T-helper 22 cell (primary cell): ENCODE results near the gene PSMA3.
A peak's percentile ranks its signal among the peaks of the same experiment; 100 is the strongest.

Source experiments
- DNase-seq: peaks from one replicate; pipeline ENCODE4 v3.0.0-alpha.2; 2020; ENCODE audit warnings: low read depth

PSMA3 gene

GRCh38 chr14:58272588-58273372 lies 28.1 kb downstream of the PSMA3 start:
- DNase-seq, result no peak

GRCh38 chr14:58274881-58275280 lies 30.2 kb downstream of the PSMA3 start:
- no peak for DNase-seq

DNA sequence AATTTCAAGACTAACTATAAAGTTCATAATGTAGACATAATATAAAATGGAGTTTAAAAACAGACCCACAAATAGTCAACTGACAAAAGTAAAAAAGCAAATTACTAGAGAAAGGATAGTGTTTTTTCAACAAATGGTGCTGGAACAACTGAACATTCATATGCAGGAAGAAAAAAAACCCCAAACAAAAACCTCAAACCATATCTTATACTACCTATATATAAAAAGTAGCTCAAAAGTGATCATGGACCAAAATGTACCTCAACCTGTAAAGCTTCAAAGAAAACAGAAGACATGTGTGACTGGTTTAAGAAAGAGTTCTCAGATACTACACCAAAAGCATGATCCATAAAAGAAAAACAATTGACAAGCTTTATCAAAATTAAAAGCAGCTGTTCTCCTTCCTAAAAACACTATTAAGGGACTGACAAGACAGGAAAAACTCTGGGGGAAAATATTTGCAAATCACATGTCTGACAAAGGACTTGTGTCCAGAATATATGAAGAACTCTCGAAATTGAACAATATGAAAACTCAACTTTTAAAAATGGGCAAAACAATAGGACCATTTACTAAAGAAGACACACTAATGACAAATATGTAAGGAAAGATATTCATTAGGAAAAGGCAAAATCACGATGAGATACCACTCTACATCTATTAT lies 31.0 kb downstream of the PSMA3 start:
- DNase-seq, result no peak

GRCh38 chr14:58276208-58276607 lies 31.6 kb downstream of the PSMA3 start:
- DNase-seq, result no peak

DNA sequence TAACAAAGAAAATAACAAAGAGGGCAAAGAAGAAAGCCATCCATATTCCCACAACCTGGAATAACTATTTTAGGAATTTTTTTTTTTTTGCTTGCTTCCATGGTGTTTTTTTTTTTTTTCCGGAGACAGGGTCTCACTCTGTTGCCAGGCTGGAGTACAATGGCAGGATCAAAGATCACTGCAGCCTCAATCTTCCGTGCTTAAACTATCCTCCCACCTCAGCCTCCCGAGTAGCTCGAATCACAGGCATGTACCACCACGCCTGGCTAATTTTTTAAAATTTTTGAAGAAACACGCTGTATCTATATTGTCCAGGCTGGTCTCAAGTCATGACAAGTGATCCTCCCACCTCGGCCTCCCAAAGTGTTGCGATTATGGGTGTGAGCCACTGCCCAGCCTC lies 33.5 kb downstream of the PSMA3 start:
- no peak for DNase-seq

- DNase-seq, result no peak
Observed at GRCh38 chr14:58280954-58281787, 36.5 kb downstream of the PSMA3 start.

DNA sequence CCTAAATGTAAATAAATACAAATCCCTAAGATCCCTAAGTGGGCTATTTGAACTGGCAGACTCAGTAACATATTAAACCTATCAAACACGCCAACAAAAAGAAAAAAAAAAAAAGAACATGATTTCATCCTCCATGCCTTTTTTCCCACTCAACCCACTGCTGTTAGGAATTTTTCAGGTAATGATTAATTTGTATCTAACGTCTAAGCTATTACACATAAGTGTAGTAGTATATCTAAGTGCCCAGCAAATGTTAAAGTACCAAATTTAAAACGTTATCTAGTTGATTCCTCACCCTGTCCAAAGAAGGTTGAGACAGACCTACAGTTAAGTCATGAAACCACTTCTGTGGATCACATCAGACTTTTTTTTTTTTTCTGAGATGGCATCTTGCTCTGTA lies 37.3 kb downstream of the PSMA3 start:
- no peak for DNase-seq

GRCh38 chr14:58282925-58283593 lies 38.4 kb downstream of the PSMA3 start:
- no peak for DNase-seq

DNA sequence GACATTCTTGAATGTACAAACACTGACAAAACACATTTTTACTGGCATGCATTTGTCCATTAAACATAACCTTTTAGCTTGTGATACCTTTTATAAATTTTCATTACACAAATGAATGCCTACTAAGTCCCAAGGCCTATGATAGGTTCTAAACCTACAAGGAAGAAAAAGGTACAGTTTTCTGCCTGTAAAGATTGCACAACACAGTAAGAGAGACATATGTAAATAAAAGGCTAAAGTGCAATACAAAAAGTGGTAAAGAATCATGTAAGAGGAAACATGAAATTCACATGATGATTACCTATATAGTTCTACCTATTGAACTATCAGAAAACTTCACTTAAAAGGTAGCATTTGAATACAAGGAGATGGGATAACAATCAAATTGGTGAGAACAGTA lies 39.1 kb downstream of the PSMA3 start:
- DNase-seq, result no peak

DNA sequence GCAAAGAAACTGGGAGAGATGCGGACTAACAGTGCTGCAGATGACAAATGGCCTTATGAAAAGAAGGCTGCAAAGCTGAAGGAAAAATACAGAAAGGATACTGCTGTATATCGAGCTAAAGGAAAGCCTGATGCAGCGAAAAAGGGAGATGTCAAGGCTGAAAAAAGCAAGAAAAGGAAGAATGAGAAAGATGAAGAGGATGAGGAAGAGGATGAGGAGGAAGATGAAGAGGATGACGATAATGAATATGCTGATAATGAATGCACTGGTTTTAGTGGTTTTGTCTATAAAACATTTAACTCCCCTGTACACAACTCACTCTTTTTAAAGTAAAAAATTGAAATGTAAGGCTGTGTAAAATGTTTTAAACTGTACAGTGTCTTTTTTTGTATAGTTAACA lies 40.5 kb downstream of the PSMA3 start:
- no peak for DNase-seq

DNA sequence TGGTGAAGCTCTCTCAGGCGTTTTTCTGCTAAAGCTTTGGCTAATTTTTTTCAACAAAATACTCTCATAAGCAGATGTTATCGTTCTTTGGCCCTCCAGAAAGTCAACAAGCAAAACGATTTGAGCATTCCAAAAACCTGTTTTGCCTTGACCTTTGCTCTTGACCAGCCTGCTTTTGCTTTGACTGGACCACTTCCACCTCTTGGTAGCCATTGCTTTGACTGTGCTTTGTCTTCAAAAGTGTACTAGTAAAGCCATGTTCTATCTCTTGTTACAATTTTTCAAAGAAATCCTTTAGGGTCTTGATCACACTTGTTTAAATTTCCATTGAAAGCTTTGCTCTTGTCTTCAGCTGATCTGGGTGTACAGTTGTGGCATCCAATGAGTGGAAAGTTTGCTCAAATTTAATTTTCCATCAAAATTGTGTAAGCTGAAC lies 43.0 kb downstream of the PSMA3 start:
- DNase-seq, result no peak

GRCh38 chr14:58288106-58288792 lies 43.6 kb downstream of the PSMA3 start:
- DNase-seq, result no peak

DNA sequence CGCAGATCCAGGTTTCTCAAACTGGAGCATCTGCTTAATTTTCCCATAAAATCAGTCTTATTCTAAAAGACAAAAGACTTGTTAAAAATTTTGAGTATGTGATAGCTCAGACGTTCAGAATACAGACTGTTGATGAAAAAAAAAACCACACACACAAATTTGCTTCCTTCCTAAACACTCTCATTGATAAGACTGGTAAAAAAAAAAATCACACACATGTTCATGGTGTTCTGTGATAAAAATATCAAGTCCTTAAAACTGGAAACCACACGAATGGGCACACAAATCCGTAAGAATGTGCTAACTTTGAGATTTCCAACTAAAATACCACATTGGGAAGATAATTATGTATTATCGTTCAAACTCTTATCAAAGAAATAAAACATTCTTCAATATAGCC lies 47.0 kb downstream of the PSMA3 start:
- DNase-seq, result no peak

DNA sequence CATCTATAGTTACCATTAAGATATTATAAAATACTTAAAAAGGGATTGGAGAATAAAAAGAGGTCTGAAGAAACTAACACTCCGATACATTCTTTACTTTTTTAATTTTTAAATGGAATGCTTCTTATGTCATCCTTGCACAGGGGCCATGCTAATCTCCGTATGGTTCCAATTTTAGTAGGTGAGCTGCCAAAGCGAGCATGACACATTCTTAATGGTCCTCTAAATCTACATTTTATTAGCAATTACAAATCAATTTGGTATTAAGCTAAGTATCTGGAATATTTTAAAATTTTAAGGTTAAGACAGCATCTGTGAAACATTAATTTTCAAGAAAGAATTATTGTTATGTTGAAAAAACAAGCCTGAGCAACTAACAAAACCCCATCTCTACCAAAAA lies 47.5 kb downstream of the PSMA3 start:
- no peak for DNase-seq

DNA sequence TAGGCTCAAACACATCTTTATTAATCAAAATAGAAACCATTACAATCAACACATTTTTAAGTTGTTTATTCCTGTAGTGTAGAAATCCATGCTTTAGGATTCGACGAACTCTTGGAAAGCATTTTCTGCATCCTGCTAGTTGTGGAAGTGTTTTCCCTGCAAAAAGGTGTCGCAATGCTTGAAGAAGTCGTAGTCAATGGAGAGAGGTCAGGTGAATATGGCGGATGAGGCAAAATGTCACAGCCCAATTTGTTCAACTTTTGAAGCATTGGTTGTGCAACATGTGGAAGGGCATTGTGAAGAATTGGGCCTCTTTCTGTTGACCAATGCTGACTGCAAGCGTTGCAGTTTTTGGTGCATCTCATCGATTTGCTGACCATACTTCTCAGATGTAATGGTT lies 49.6 kb downstream of the PSMA3 start:
- no peak for DNase-seq

DNA sequence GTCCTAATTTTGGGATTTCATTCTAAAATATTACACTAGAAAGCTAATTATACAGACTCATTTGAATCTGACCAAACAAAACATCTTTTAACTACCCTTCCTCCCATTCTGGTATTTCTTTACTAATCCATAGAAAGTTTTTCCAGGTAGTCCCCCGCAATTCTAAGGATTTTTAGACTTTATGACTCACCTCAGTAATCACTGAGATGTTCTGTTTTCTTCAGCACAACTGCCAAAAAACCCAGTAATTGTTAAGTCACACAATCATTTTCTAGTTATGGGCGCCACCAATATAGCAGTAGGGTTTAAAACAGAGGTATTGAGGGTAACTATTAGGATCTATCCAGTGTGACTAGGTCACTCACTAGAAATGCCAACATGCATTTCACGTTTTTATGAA lies 52.1 kb downstream of the PSMA3 start:
- no peak for DNase-seq

DNA sequence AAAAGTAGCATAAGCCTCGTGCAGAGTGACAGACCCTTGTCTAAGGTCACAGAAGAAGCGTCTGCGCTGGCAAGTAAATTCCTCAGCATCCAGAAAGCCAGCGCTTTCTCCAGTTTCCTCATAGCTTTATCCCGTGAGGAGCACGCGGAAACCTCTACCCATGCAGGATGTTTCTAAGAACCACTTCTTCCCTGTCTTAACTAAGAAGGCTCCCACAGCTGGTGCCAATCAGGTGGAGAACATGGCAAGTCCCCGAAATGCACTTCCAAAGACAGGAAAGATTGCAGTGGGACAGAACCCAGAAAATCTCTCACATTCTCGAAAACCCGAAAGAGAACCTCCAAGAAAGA lies 52.7 kb downstream of the PSMA3 start:
- DNase-seq, result no peak

DNA sequence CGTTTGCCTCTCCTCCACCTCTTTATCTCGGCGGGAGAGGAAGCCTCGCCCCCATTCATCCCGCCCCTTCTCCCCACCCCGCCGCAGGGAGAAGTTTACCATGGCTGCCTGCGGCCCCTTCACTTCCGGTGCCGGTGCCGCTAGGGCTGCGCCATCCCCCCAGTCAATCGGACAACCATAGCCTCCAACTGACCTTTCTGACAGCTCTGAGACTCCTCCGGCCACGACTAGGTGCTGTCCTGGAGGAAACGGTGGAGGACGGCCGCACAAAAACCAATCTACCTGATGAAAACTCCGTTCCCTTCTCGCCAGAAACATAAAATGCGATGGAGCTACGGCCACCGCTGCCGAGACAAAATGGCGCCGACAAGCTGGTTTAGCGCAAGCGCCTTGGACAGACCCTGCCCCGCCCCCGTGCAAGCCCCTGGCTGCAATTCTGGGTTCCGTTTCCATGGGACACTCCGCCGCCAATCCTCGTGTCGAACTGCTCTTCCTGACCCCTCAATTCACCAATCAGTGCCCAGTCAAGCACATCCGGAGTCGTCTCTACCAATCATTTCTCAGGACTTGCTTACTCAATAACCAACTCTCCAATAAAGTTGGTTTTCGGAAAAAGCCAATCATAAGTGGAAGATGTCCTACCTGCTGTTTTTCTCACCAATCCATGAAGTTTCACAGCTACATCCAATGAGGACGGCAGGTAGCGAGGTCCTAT lies 53.3 kb downstream of the PSMA3 start:
- peak; percentile 99 for DNase-seq

GRCh38 chr14:58298477-58299400 lies 54.1 kb downstream of the PSMA3 start, which contains the start of gene ARID4A:
Gene ARID4A, plus strand, starts transcription at chr14:58298555. Its CDS starts 1,300 bp downstream, at chr14:58299855.
- DNase-seq, result peak; percentile 87
